Lower lobe of right lung (tissue), 2 donors: ENCODE data around the gene TMEM255A. TPM values are rescaled to one million over a fixed set of nuclear protein-coding genes. Genes with fewer than 3 reads are reported as not detected.
"Not testable (repeated sequence)": the region's sequence is repeated elsewhere in the genome, so short reads cannot be mapped to it uniquely, and the experiment has no call there.

Source experiments
- ATAC-seq, 2 donors: fragments of 200-7000 bp; cut with Tn5 transposase; one replicate each; pipeline ENCODE4 v1.9.1; 2020 to 2022; ENCODE audit warnings: mild to moderate bottlenecking in 2 of 2, moderate library complexity in 2 of 2
- DNase-seq: peaks from one replicate; pipeline ENCODE4 v3.0.0-alpha.2; 2020
- H3K27ac ChIP-seq: fragments of 200-600 bp; one replicate; pipeline ENCODE4 v1.8.0; 2022
- H3K27me3 ChIP-seq: fragments of 200-600 bp; one replicate; pipeline ENCODE4 v1.8.0; 2022; ENCODE audit warnings: low read depth
- H3K36me3 ChIP-seq: fragments of 200-600 bp; one replicate; pipeline ENCODE4 v1.8.0; 2022; ENCODE audit warnings: mild to moderate bottlenecking
- H3K4me1 ChIP-seq: fragments of 200-600 bp; one replicate; pipeline ENCODE4 v1.8.0; 2022
- H3K4me3 ChIP-seq: fragments of 200-600 bp; one replicate; pipeline ENCODE4 v1.8.0; 2022; ENCODE audit warnings: mild to moderate bottlenecking
- H3K9me3 ChIP-seq: fragments of 200-600 bp; one replicate; pipeline ENCODE4 v1.8.0; 2022
- CTCF ChIP-seq: fragments of 200-600 bp; IDR thresholded peaks from one replicate; pipeline ENCODE4 v1.8.0; 2022; ENCODE audit warnings: antibody characterized with exemption, mild to moderate bottlenecking
- intact Hi-C: fragments of 100-400 bp; cut with DNase I; formaldehyde crosslinking; loops from one replicate; pipeline ENCODE4 v1.11.0; 2022
- long read RNA-seq: library from polyadenylated mRNA; unstranded; transcript quantifications from one replicate; pipeline ENCODE4 v2.0.0, GENCODE V29; 2021
- total RNA-seq: library from RNA; stranded (reverse); fragmentation: NEBNext Ultra II Directional; extraction: Animal tissue kit (Norgen Biotek cat#: 25700); gene quantifications from one replicate; pipeline ENCODE4 v1.2.1, GENCODE V29; 2021
- donor health status: DM: no; HTN: yes; CAD: no; lungs with severe emphysema.

TMEM255A gene
- total RNA-seq, result 2.7 TPM
- long read RNA-seq, partial matches to known transcripts, result 1 of 3 reads
- long read RNA-seq, other reads (novel, unspliced or antisense), result 1 of 3 reads

DNA sequence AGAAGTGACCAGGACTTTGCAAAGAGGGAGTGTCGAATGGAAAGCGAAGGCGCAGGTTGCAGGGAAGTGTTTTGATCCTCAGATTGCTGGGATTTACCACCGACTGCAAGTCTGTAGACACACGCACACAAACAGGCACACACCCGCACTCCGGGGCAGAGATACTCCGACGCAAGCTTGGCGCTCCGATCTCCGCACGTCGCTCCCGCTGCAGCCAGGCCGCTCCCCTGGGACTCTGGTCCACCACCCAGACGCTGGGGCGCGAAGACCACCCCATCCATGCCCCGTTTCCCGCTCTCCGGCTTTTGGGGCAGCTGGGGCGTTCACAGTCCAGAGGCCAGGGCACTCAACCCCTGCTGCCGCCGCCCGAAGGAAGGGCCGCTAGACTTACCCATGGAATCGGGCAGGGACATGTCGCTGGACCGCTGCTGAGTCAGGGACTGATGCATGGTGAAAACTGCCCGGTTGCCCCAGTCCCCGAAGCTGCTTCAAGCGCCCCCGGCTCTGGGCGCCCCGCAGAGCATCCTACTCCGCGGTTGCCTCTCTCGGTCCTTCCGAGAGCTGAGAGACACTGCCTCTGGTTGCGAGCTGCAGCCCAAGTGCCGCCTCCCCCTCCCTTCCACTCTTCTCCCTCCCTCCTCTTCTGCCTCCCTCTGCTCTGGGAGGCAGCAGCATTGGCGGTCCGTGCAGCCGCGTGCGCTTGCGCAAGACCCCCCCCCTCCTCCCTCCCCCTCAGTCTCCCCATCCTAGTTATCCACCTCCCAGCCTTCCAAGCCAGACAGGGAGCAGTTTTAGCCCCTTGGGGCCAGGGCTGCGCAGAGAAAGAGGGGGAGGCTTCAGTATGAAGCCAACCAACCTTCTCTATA, at the start of gene TMEM255A:
TSS of gene TMEM255A (minus strand) at position 601 of the 866 bp plus-strand sequence. CDS start at position 449, 152 bp downstream.
- peaks cover 31% of the 10 kb centered on the region for H3K27me3 ChIP-seq
- peak in 1 of 2 donors; percentile 6 for ATAC-seq

GRCh38 chrX:120358737-120359456, 47.6 kb upstream of the TMEM255A start:
- H3K9me3 ChIP-seq, result no peaks in the 10 kb centered on the region
- intact Hi-C loops, result no loop called here

More for the DNA sequence above, at the start of gene TMEM255A:
- Histone ChIP-seq H3K4me1 (peaks cover 15% of the 10 kb centered on the region), H3K27ac (no peak within 1 kb of the TSS), H3K36me3 (no peaks in the 10 kb centered on the region), H3K4me3 (peak within 1 kb of the TSS; percentile 46), H3K9me3 (no peaks in the 10 kb centered on the region)
- intact Hi-C loops, result no loop called here
- no peak for TF ChIP-seq CTCF
- peak; percentile 37 for DNase-seq

DNA sequence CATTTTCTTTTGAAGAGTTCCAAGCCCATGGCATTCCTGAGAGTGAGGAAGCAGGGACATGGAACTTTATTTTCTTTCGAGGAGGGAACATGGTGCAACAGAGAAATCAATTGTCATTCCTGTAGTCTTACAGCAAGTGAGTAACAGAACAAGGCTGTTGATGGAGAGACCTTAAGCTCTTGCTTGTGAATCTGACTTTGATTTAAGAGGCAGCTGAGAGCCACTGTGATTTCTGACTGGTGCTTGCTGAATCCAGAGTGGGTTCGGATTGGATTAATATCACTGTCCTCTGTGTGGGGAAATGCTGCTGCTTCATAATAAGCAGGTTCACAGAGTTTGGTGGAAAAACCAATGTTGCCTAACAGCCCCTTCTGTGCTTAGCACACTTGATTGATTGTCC, 45.9 kb upstream of the TMEM255A start:
- Histone ChIP-seq H3K4me3 (no peak overlapping the region), H3K36me3 (no peaks in the 10 kb centered on the region), H3K27ac (no peak overlapping the region), H3K9me3 (no peaks in the 10 kb centered on the region), H3K4me1 (no peaks in the 10 kb centered on the region), H3K27me3 (no peaks in the 10 kb centered on the region)
- DNase-seq (no peak), ATAC-seq (no peak)
- intact Hi-C loops, result no loop called here
- TF ChIP-seq CTCF, result no peak

More at GRCh38 chrX:120358737-120359456, 47.6 kb upstream of the TMEM255A start:
- Histone ChIP-seq H3K4me3 (no peak overlapping the region), H3K36me3 (no peaks in the 10 kb centered on the region), H3K27ac (no peak overlapping the region), H3K4me1 (no peaks in the 10 kb centered on the region), H3K27me3 (no peaks in the 10 kb centered on the region)
- TF ChIP-seq CTCF, result no peak
- no peak for ATAC-seq
- DNase-seq, result no peak

DNA sequence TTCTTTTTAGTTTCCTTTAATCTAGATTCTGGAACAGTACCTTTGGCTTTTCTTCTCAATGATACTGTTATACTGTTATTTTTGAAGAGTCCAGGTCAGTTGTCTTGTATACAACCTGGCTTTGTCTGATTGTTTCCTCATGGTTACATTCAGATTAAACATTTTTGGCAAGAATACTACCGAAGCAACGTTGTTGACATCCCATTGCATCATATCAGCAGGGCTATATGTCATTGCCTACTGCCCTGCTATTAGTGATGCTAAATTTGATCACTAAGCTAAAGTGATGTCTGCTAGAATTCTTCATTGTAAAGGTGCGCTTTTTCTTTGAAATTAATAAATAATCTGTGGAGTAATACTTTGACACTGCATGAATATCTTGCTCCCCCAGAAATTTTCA, 44.8 kb upstream of the TMEM255A start:
- intact Hi-C loops, result no loop called here
- TF ChIP-seq CTCF, result no peak

DNA sequence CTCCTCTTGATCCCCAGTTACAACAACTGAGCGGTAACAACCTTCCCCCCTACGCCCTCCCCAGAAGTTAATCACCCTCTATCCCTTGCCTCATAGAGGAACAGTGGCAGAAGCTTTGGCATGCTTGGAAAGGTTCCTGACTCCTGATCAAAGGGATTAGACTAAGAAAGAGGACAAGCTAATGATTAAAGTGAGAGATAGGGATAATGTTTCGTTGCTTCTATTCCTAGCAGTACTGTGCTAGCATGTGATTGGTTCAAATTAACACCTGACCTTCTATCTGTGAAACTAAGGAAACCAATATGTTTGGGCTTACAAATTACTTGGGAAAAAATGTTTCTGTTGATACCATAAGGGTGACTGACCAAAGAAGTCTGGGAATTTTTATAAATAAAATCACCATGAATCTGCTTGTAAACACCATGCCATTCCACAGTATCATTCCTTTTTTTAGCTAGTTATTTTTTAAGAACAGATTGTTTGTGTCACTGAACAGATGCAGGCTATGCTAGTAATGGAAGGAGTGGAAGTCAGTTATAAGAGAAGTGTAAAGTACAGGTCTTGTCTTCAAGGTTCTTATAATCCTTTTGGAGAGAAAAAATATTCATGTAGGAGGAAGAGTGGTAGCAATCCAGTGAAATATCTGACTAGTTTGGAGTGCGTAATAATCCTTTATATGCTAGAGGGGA, 39.3 kb upstream of the TMEM255A start:
- Histone ChIP-seq H3K9me3 (no peaks in the 10 kb centered on the region), H3K27ac (no peak overlapping the region), H3K4me3 (no peak overlapping the region), H3K36me3 (no peaks in the 10 kb centered on the region), H3K4me1 (no peaks in the 10 kb centered on the region), H3K27me3 (no peaks in the 10 kb centered on the region)
- no peak for DNase-seq
- TF ChIP-seq CTCF, result no peak
- intact Hi-C loops, result no loop called here
- ATAC-seq, result no peak

More for the DNA sequence above, 44.8 kb upstream of the TMEM255A start:
- Histone ChIP-seq H3K4me1 (no peaks in the 10 kb centered on the region), H3K36me3 (no peaks in the 10 kb centered on the region), H3K27me3 (no peaks in the 10 kb centered on the region), H3K4me3 (no peak overlapping the region), H3K27ac (no peak overlapping the region), H3K9me3 (no peaks in the 10 kb centered on the region)
- ATAC-seq (no peak), DNase-seq (no peak)

- ATAC-seq, H3K27me3 ChIP-seq, DNase-seq, H3K4me1 ChIP-seq, H3K27ac ChIP-seq, intact Hi-C loops, H3K9me3 ChIP-seq, H3K4me3 ChIP-seq, H3K36me3 ChIP-seq: not testable (repeated sequence)
Measured at GRCh38 chrX:120344566-120344965, 33.3 kb upstream of the TMEM255A start.
